Chondrocyte (in vitro differentiated cells): ENCODE results near the gene ATP5MC2. TPM values are rescaled to one million over a fixed set of nuclear protein-coding genes. Genes with fewer than 3 reads are reported as not detected.

Source experiments
- DNase-seq: peaks from one replicate; pipeline ENCODE4 v3.0.0; 2021; ENCODE audit warnings: mixed read lengths, low spot score
- H3K27ac Mint-ChIP-seq: one replicate; pipeline ENCODE4 v1.8.0; 2021; ENCODE audit warnings: mild to moderate bottlenecking, moderate library complexity, mixed read lengths; ENCODE audit not compliant: unreplicated experiment
- H3K27me3 Mint-ChIP-seq: 2 replicates; pipeline ENCODE4 v1.8.0; 2021; ENCODE audit warnings: low read depth, mixed read lengths
- H3K36me3 Mint-ChIP-seq: 2 replicates; pipeline ENCODE4 v1.8.0; 2021; ENCODE audit warnings: low read depth, mixed read lengths
- H3K4me1 Mint-ChIP-seq: 2 replicates; pipeline ENCODE4 v1.8.0; 2021; ENCODE audit warnings: low read depth, mild to moderate bottlenecking, mixed read lengths
- H3K4me3 Mint-ChIP-seq: one replicate; pipeline ENCODE4 v1.8.0; 2021; ENCODE audit warnings: mild to moderate bottlenecking, moderate library complexity, mixed read lengths; ENCODE audit not compliant: unreplicated experiment
- H3K9me3 Mint-ChIP-seq: 2 replicates; pipeline ENCODE4 v1.8.0; 2021; ENCODE audit warnings: low read depth, mixed read lengths
- CTCF ChIP-seq: fragments of 200-600 bp; sonication (generic); IDR thresholded peaks from 2 replicates; pipeline ENCODE4 v1.5.0; 2021; ENCODE audit warnings: antibody characterized with exemption, mild to moderate bottlenecking, moderate library complexity
- total RNA-seq: library from RNA; stranded (reverse); gene quantifications from 3 replicates; pipeline ENCODE4 v1.2.1, GENCODE V29; 2021

The ATP5MC2 gene
- total RNA-seq, 1 donor from 2014 or later: 203 TPM

- no peak for DNase-seq
- Mint-ChIP-seq H3K36me3 (no peaks in the 10 kb centered on the region), H3K4me3 (peak overlapping the region; percentile 68), H3K4me1 (peaks cover 20% of the 10 kb centered on the region), H3K27me3 (peaks cover 54% of the 10 kb centered on the region), H3K9me3 (no peaks in the 10 kb centered on the region), H3K27ac (no peak overlapping the region)
- TF ChIP-seq CTCF: no peak
Measured at GRCh38 chr12:53694756-53695151, 18.9 kb upstream of the ATP5MC2 start.

- DNase-seq: no peak
- H3K36me3 Mint-ChIP-seq: no peaks in the 10 kb centered on the region
- TF ChIP-seq CTCF: no peak
- no peaks in the 10 kb centered on the region for H3K4me1 Mint-ChIP-seq
- peaks cover 18% of the 10 kb centered on the region for H3K27me3 Mint-ChIP-seq
- no peak overlapping the region for H3K4me3 Mint-ChIP-seq
- H3K27ac Mint-ChIP-seq: no peak overlapping the region
- H3K9me3 Mint-ChIP-seq: no peaks in the 10 kb centered on the region
Measured at GRCh38 chr12:53688134-53688533, 12.3 kb upstream of the ATP5MC2 start.

GRCh38 chr12:53686436-53686835 is 10.6 kb upstream of the ATP5MC2 start:
- H3K9me3 Mint-ChIP-seq: no peaks in the 10 kb centered on the region
- no peaks in the 10 kb centered on the region for H3K36me3 Mint-ChIP-seq
- H3K27ac Mint-ChIP-seq: no peak overlapping the region
- no peak overlapping the region for H3K4me3 Mint-ChIP-seq
- no peak for DNase-seq
- H3K27me3 Mint-ChIP-seq: peaks cover 16% of the 10 kb centered on the region
- no peaks in the 10 kb centered on the region for H3K4me1 Mint-ChIP-seq
- no peak for TF ChIP-seq CTCF

GRCh38 chr12:53684654-53685220 is 8.9 kb upstream of the ATP5MC2 start:
- no peaks in the 10 kb centered on the region for H3K9me3 Mint-ChIP-seq
- H3K4me1 Mint-ChIP-seq: no peaks in the 10 kb centered on the region
- H3K27ac Mint-ChIP-seq: no peak overlapping the region
- DNase-seq: no peak
- H3K27me3 Mint-ChIP-seq: peaks cover 7% of the 10 kb centered on the region
- H3K4me3 Mint-ChIP-seq: no peak overlapping the region
- H3K36me3 Mint-ChIP-seq: no peaks in the 10 kb centered on the region
- TF ChIP-seq CTCF: no peak

- Mint-ChIP-seq H3K27ac (no peak overlapping the region), H3K36me3 (no peaks in the 10 kb centered on the region), H3K4me3 (no peak overlapping the region), H3K27me3 (peaks cover 6% of the 10 kb centered on the region), H3K4me1 (no peaks in the 10 kb centered on the region), H3K9me3 (no peaks in the 10 kb centered on the region)
- DNase-seq: no peak
- TF ChIP-seq CTCF: no peak
Measured at GRCh38 chr12:53683983-53684382, 8.1 kb upstream of the ATP5MC2 start.
